Measurements from ENCODE around the gene ASCC3.
A peak's percentile ranks its signal among the peaks of the same experiment; 100 is the strongest.

The ASCC3 gene

GRCh38 chr6:100473182-100473581 lies 407.9 kb downstream of the ASCC3 start:
- no peak for DNase-seq (ENCODE audit: low read depth in 2 of 2)
- TF ChIP-seq CTCF (IDR thresholded peaks at IDR 0.05; ENCODE audit: low read depth, low read length), result no peak
- no peak overlapping the region for H3K4me3 ChIP-seq (replicated peaks in 1 of 2; ENCODE audit: low read depth in 2 of 2, low read length in 2 of 2)

- no peak overlapping the region for H3K4me3 ChIP-seq (replicated peaks in 1 of 2; ENCODE audit: low read depth in 2 of 2, low read length in 2 of 2)
- peak in 1 of 2 donors; percentile 43 for DNase-seq (ENCODE audit: low read depth in 2 of 2)
- no peak for TF ChIP-seq CTCF (IDR thresholded peaks at IDR 0.05; ENCODE audit: low read depth, low read length)
These were observed 408.5 kb downstream of the ASCC3 start for GRCh38 chr6:100472674-100473073.

GRCh38 chr6:100470422-100471120 lies 410.6 kb downstream of the ASCC3 start:
- no peak for DNase-seq (ENCODE audit: low read depth in 2 of 2)
- TF ChIP-seq CTCF (IDR thresholded peaks at IDR 0.05; ENCODE audit: low read depth, low read length), result no peak
- H3K4me3 ChIP-seq (replicated peaks in 1 of 2; ENCODE audit: low read depth in 2 of 2, low read length in 2 of 2), result no peak overlapping the region

DNA sequence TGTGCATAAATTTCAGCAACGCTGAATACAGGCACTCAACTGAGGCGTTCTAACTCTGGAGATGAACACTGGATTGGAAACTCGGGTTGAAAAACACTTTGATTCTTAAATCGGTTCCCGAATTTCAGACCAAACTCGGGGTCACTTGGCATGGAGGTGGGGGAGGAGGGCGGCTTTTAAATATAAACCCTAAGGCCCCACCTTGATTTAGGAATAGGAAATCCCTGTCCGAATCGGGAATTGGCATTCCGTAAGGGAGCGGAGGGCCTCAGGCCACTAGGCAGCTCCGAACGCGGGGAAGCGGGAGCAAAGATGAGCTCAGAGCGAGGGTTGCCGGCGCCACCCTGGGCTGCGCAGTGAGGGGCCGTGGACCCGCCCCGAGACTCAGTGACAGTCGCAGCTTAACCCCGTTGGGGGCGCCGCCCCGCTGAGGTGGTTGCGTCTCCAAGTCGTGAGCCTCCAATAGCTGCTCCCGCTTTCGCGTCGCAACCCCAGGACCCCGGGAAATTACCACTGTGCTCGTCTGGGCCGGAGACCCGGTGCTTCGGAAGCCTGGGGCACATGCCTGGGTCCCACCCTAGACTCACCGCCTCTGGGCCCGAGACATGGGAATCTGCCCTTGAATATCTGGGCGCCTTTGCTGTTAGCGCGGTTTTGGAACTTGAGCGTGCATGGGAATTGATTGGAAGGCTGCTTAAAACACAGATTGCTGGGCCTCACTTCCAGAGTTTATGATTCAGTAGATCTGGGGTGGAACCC lies 411.8 kb downstream of the ASCC3 start:
- no peak overlapping the region for H3K4me3 ChIP-seq (replicated peaks in 1 of 2; ENCODE audit: low read depth in 2 of 2, low read length in 2 of 2)
- TF ChIP-seq CTCF (IDR thresholded peaks at IDR 0.05; ENCODE audit: low read depth, low read length), result no peak
- no peak for DNase-seq (ENCODE audit: low read depth in 2 of 2)

GRCh38 chr6:100468016-100468622 lies 413.0 kb downstream of the ASCC3 start:
- H3K4me3 ChIP-seq (replicated peaks in 1 of 2; ENCODE audit: low read depth in 2 of 2, low read length in 2 of 2), result no peak overlapping the region
- TF ChIP-seq CTCF (IDR thresholded peaks at IDR 0.05; ENCODE audit: low read depth, low read length), result no peak
- DNase-seq (ENCODE audit: low read depth in 2 of 2), result no peak

- no peak overlapping the region for H3K4me3 ChIP-seq (replicated peaks in 1 of 2; ENCODE audit: low read depth in 2 of 2, low read length in 2 of 2)
- no peak for DNase-seq (ENCODE audit: low read depth in 2 of 2)
- no peak for TF ChIP-seq CTCF (IDR thresholded peaks at IDR 0.05; ENCODE audit: low read depth, low read length)
These were observed 413.8 kb downstream of the ASCC3 start for GRCh38 chr6:100467129-100468015.

Measured in cardiac fibroblast (primary cell).